Spleen (tissue), 7 donors: ENCODE data around the gene ZNF345.

Experiments
- CTCF ChIP-seq, 11 experiments: fragments of 200-600 bp in 7 of 11; fragments of 450-650 bp in 4 of 11; sonication (generic) in 4 of 11; IDR thresholded peaks in 8 of 11; conservative IDR thresholded peaks in 3 of 11; 1 replicate in 7 of 11; 2 replicates in 4 of 11; pipeline versions ENCODE4 v1.4.0 to v1.8.0; 2016 to 2021; ENCODE audit warnings: antibody characterized with exemption in 11 of 11, inconsistent platforms in 4 of 11, mild to moderate bottlenecking in 1 of 11
- POLR2AphosphoS5 ChIP-seq, 3 donors: sonication (generic); formaldehyde crosslinking; IDR thresholded peaks; one replicate each; pipeline ENCODE4 v1.5.1; 2017; ENCODE audit warnings: antibody characterized with exemption in 3 of 3
- donor health status: DM: no; HTN: no; CAD: no; lungs with moderate emphysema.
- donor health status: DM: no; HTN: no; CAD: no.
- donor health status: DM: no; HTN: no; CAD: no.

GRCh38 chr19:36833430-36833829 lies 17.2 kb upstream of the ZNF345 start:
- no peak for TF ChIP-seq POLR2AphosphoS5 (IDR thresholded peaks at IDR 0.05)
- TF ChIP-seq CTCF (IDR thresholded peaks at IDR 0.05 in 8 of 11, conservative IDR thresholded peaks at IDR 0.05 in 3 of 11), result no peak
